ENCODE measurements around the gene IQGAP1.

- TF ChIP-seq CTCF (tag by site-specific recombination; IDR thresholded peaks at IDR 0.05) (no peak), ZNF626 (tag by site-specific recombination; IDR thresholded peaks at IDR 0.05) (no peak), YY1 (tag by site-specific recombination; IDR thresholded peaks at IDR 0.05) (no peak), SETDB1 (IDR thresholded peaks at IDR 0.05; ENCODE audit: insufficient read length, low read length) (no peak), ZNF274 (IDR thresholded peaks at IDR 0.05; ENCODE audit: low read length) (no peak), ZNF274 (tag by site-specific recombination; IDR thresholded peaks at IDR 0.05; ENCODE audit: borderline replicate concordance) (no peak), ZNF830 (tag by site-specific recombination; IDR thresholded peaks at IDR 0.05; ENCODE audit: low read depth) (no peak), KLF9 (tag by site-specific recombination; IDR thresholded peaks at IDR 0.05; ENCODE audit: low read depth) (no peak)
Measured at GRCh38 chr15:90539789-90540188, 151.7 kb downstream of the IQGAP1 start.

Measured in HEK293 (cell line).